ENCODE measurements around the gene ABCG1.

The ABCG1 gene

GRCh38 chr21:42301371-42302075 is 82.6 kb downstream of the ABCG1 start:
- TF ChIP-seq ZFX (IDR thresholded peaks at IDR 0.05; ENCODE audit: borderline replicate concordance): no peak
- TF ChIP-seq CTCF (IDR thresholded peaks at IDR 0.05): no peak
- H3K27ac ChIP-seq: no peak overlapping the region

- no peak for TF ChIP-seq ZFX (IDR thresholded peaks at IDR 0.05; ENCODE audit: borderline replicate concordance)
- no peak for TF ChIP-seq CTCF (IDR thresholded peaks at IDR 0.05)
- H3K27ac ChIP-seq: no peak overlapping the region
Measured at GRCh38 chr21:42302076-42302650, 83.2 kb downstream of the ABCG1 start.

GRCh38 chr21:42302794-42303193 is 83.9 kb downstream of the ABCG1 start:
- TF ChIP-seq ZFX (IDR thresholded peaks at IDR 0.05; ENCODE audit: borderline replicate concordance) (no peak), CTCF (IDR thresholded peaks at IDR 0.05) (no peak)
- no peak overlapping the region for H3K27ac ChIP-seq

GRCh38 chr21:42303443-42303842 is 84.5 kb downstream of the ABCG1 start:
- TF ChIP-seq ZFX (IDR thresholded peaks at IDR 0.05; ENCODE audit: borderline replicate concordance) (no peak), CTCF (IDR thresholded peaks at IDR 0.05) (no peak)
- H3K27ac ChIP-seq: no peak overlapping the region

GRCh38 chr21:42304556-42305454 is 85.9 kb downstream of the ABCG1 start:
- no peak for TF ChIP-seq ZFX (IDR thresholded peaks at IDR 0.05; ENCODE audit: borderline replicate concordance)
- TF ChIP-seq CTCF (IDR thresholded peaks at IDR 0.05): no peak
- no peak overlapping the region for H3K27ac ChIP-seq

GRCh38 chr21:42305707-42306147 is 86.8 kb downstream of the ABCG1 start:
- TF ChIP-seq CTCF (IDR thresholded peaks at IDR 0.05): no peak
- no peak for TF ChIP-seq ZFX (IDR thresholded peaks at IDR 0.05; ENCODE audit: borderline replicate concordance)
- no peak overlapping the region for H3K27ac ChIP-seq
